ENCODE measurements around the gene KIFC3.

DNA sequence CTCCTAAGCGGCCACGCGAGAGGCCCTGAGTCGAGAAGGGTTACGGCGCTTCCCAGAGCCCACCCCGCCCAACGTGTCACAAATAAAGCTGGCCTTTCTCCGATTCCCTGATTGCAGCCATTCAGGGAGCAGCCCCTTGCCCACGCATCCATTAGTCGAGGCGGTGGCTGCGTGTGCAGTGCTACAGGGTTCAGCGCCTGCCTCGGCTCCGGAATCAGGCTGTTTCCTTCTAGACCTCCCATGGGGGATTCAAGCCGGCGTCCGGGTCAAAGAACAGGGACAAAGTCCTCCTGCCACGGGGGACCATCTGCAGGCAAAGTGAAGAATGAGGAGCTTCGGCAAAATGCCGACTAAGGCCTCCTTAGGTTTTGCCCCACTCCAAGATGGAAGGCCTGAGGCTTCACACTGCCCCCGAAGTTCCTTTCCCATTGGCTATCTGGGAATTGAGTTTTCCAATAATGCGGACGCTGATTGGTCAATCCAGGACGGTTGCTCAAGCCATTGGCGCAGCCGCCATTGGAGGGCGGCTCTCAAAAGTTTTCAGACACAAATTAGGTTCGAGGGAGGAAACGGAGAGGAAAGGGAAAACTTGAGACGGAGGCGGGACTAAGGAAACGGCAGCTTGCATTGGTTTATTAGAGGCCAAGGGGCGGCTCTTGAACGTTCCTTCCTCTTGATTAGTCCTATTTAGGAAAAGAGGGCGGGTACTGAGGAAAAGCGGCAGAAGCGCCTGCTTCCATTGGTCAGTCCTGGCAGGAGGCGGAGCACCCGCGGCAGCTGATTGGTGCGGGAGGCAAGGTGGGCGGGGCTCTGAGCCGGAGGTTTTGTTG, 67.2 kb downstream of the KIFC3 start:
- TF ChIP-seq, protein P1, sequence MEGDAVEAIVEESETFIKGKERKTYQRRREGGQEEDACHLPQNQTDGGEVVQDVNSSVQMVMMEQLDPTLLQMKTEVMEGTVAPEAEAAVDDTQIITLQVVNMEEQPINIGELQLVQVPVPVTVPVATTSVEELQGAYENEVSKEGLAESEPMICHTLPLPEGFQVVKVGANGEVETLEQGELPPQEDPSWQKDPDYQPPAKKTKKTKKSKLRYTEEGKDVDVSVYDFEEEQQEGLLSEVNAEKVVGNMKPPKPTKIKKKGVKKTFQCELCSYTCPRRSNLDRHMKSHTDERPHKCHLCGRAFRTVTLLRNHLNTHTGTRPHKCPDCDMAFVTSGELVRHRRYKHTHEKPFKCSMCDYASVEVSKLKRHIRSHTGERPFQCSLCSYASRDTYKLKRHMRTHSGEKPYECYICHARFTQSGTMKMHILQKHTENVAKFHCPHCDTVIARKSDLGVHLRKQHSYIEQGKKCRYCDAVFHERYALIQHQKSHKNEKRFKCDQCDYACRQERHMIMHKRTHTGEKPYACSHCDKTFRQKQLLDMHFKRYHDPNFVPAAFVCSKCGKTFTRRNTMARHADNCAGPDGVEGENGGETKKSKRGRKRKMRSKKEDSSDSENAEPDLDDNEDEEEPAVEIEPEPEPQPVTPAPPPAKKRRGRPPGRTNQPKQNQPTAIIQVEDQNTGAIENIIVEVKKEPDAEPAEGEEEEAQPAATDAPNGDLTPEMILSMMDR (IDR thresholded peaks at IDR 0.05) = no peak
- no peak for TF ChIP-seq EZH2 (IDR thresholded peaks at IDR 0.05; ENCODE audit: borderline replicate concordance, insufficient read depth, low read depth, low read length, poor library complexity, severe bottlenecking)
